Neural progenitor cell (in vitro differentiated cells): Measurements from ENCODE around the gene DPF3. TPM values are rescaled to one million over a fixed set of nuclear protein-coding genes. Genes with fewer than 3 reads are reported as not detected.

Experiments used
- DNase-seq: peaks from one replicate; pipeline ENCODE4 v3.0.0-alpha.2; 2016; ENCODE audit warnings: low spot score
- H2AFZ ChIP-seq: fragments of 200-600 bp; sonication (generic); replicated peaks from 2 replicates; pipeline ENCODE4 v1.6.1; 2016; ENCODE audit warnings: antibody characterized with exemption
- H3F3A ChIP-seq: fragments of 200-600 bp; sonication (generic); 2 replicates; pipeline ENCODE4 v1.6.1; 2016; ENCODE audit warnings: antibody characterized with exemption, low read depth
- H3K27ac ChIP-seq: fragments of 200-600 bp; sonication (generic); 2 replicates; pipeline ENCODE4 v1.5.1; 2016; ENCODE audit warnings: mild to moderate bottlenecking
- H3K27me3 ChIP-seq: fragments of 200-600 bp; sonication (generic); 2 replicates; pipeline ENCODE4 v1.6.1; 2016; ENCODE audit warnings: mild to moderate bottlenecking, moderate library complexity
- H3K36me3 ChIP-seq: fragments of 200-600 bp; sonication (generic); 2 replicates; pipeline ENCODE4 v1.5.1; 2016
- H3K4me1 ChIP-seq: fragments of 200-600 bp; sonication (generic); 2 replicates; pipeline ENCODE4 v1.6.1; 2016; ENCODE audit warnings: mixed run types
- H3K4me2 ChIP-seq: fragments of 200-600 bp; sonication (generic); 2 replicates; pipeline ENCODE4 v1.6.1; 2016
- H3K4me3 ChIP-seq: fragments of 200-600 bp; sonication (generic); 2 replicates; pipeline ENCODE4 v1.5.1; 2016
- H3K79me2 ChIP-seq: fragments of 200-600 bp; sonication (generic); 2 replicates; pipeline ENCODE4 v1.6.1; 2016; ENCODE audit warnings: low read depth
- H3K9ac ChIP-seq: fragments of 200-600 bp; sonication (generic); 2 replicates; pipeline ENCODE4 v1.6.1; 2016
- H3K9me3 ChIP-seq: fragments of 200-600 bp; sonication (generic); 2 replicates; pipeline ENCODE4 v1.5.1; 2016; ENCODE audit warnings: low read depth
- H4K20me1 ChIP-seq: fragments of 200-600 bp; sonication (generic); 2 replicates; pipeline ENCODE4 v1.6.1; 2016; ENCODE audit warnings: low read depth
- H3K27ac Mint-ChIP-seq: 3 replicates; pipeline ENCODE4 v1.8.0; 2021; ENCODE audit warnings: mixed read lengths
- H3K27me3 Mint-ChIP-seq: 2 replicates; pipeline ENCODE4 v1.8.0; 2022; ENCODE audit warnings: low read depth, mild to moderate bottlenecking, inconsistent platforms, moderate library complexity, mixed read lengths; ENCODE audit not compliant: insufficient read depth
- H3K36me3 Mint-ChIP-seq: 3 replicates; pipeline ENCODE4 v1.8.0; 2021; ENCODE audit warnings: mixed read lengths
- H3K4me1 Mint-ChIP-seq: 3 replicates; pipeline ENCODE4 v1.8.0; 2021; ENCODE audit warnings: mixed read lengths
- H3K4me3 Mint-ChIP-seq: 3 replicates; pipeline ENCODE4 v1.8.0; 2021; ENCODE audit warnings: mild to moderate bottlenecking, moderate library complexity, mixed read lengths
- H3K9me3 Mint-ChIP-seq: 3 replicates; pipeline ENCODE4 v1.8.0; 2020; ENCODE audit warnings: mixed read lengths
- CTCF ChIP-seq: fragments of 200-600 bp; sonication (generic); IDR thresholded peaks from 2 replicates; pipeline ENCODE4 v1.5.1; 2017; ENCODE audit warnings: antibody characterized with exemption, mild to moderate bottlenecking
- EZH2 ChIP-seq: fragments of 200-600 bp; sonication (generic); IDR thresholded peaks from 2 replicates; pipeline ENCODE4 v1.6.1; 2017; ENCODE audit warnings: antibody characterized with exemption, mild to moderate bottlenecking, moderate library complexity
- EZH2phosphoT487 ChIP-seq: fragments of 200-600 bp; sonication (generic); IDR thresholded peaks from 2 replicates; pipeline ENCODE4 v1.6.1; 2017; ENCODE audit warnings: antibody characterized with exemption
- total RNA-seq: library from RNA; depleted of rRNA; stranded (reverse); fragments of >200 nt; gene quantifications from 2 replicates; pipeline ENCODE4 v1.2.3, GENCODE V29; 2015; ENCODE audit warnings: low replicate concordance

Gene DPF3
- total RNA-seq, 1 donor from 2014 or later = not detected

- Histone ChIP-seq H3F3A (peaks cover 4% of the 10 kb centered on the region), H3K4me1 (peaks cover 19% of the 10 kb centered on the region), H4K20me1 (no peaks in the 10 kb centered on the region), H3K36me3 (no peaks in the 10 kb centered on the region), H2AFZ (no peak overlapping the region), H3K9ac (no peak overlapping the region), H3K79me2 (no peaks in the 10 kb centered on the region), H3K4me3 (no peak overlapping the region), H3K27me3 (no peaks in the 10 kb centered on the region), H3K9me3 (no peaks in the 10 kb centered on the region), H3K27ac (no peak overlapping the region), H3K4me2 (no peak overlapping the region)
- TF ChIP-seq CTCF (no peak), EZH2phosphoT487 (no peak)
- no peak for DNase-seq
- Mint-ChIP-seq H3K36me3 (peaks cover 3% of the 10 kb centered on the region), H3K9me3 (peaks cover 5% of the 10 kb centered on the region), H3K27ac (no peak overlapping the region), H3K27me3 (no peaks in the 10 kb centered on the region), H3K4me3 (no peak overlapping the region), H3K4me1 (peaks cover 29% of the 10 kb centered on the region)
Observed at GRCh38 chr14:72686832-72687231, 207.1 kb downstream of the DPF3 start.

- no peak overlapping the region for H3K4me3 ChIP-seq
- H3F3A ChIP-seq = peaks cover 4% of the 10 kb centered on the region
- no peak for TF ChIP-seq EZH2
- no peak for TF ChIP-seq EZH2phosphoT487
- TF ChIP-seq CTCF = no peak
- H3K27me3 Mint-ChIP-seq = no peaks in the 10 kb centered on the region
- H4K20me1 ChIP-seq = no peaks in the 10 kb centered on the region
- H3K27ac Mint-ChIP-seq = no peak overlapping the region
- peaks cover 22% of the 10 kb centered on the region for H3K4me1 ChIP-seq
- H3K9ac ChIP-seq = no peak overlapping the region
- H3K36me3 ChIP-seq = no peaks in the 10 kb centered on the region
- H3K4me2 ChIP-seq = no peak overlapping the region
- peaks cover 3% of the 10 kb centered on the region for H3K36me3 Mint-ChIP-seq
- no peak overlapping the region for H2AFZ ChIP-seq
- H3K27me3 ChIP-seq = no peaks in the 10 kb centered on the region
- no peak overlapping the region for H3K4me3 Mint-ChIP-seq
- no peaks in the 10 kb centered on the region for H3K9me3 ChIP-seq
- no peaks in the 10 kb centered on the region for H3K79me2 ChIP-seq
- H3K9me3 Mint-ChIP-seq = peaks cover 5% of the 10 kb centered on the region
- no peak for DNase-seq
- peaks cover 33% of the 10 kb centered on the region for H3K4me1 Mint-ChIP-seq
- no peak overlapping the region for H3K27ac ChIP-seq
Observed at GRCh38 chr14:72686101-72686500, 207.8 kb downstream of the DPF3 start.

- Histone ChIP-seq H4K20me1 (no peaks in the 10 kb centered on the region), H3K9ac (no peak overlapping the region), H3K36me3 (no peaks in the 10 kb centered on the region), H3K79me2 (no peaks in the 10 kb centered on the region), H3K4me3 (no peak overlapping the region), H3F3A (peaks cover 4% of the 10 kb centered on the region), H3K4me1 (peaks cover 28% of the 10 kb centered on the region), H3K27ac (no peak overlapping the region), H3K4me2 (no peak overlapping the region), H3K27me3 (no peaks in the 10 kb centered on the region), H2AFZ (no peak overlapping the region), H3K9me3 (no peaks in the 10 kb centered on the region)
- Mint-ChIP-seq H3K27ac (no peak overlapping the region), H3K4me3 (no peak overlapping the region), H3K9me3 (peaks cover 5% of the 10 kb centered on the region), H3K4me1 (peaks cover 37% of the 10 kb centered on the region), H3K27me3 (no peaks in the 10 kb centered on the region), H3K36me3 (peaks cover 3% of the 10 kb centered on the region)
- DNase-seq = no peak
- TF ChIP-seq CTCF = no peak
Observed at GRCh38 chr14:72685456-72685855, 208.4 kb downstream of the DPF3 start.

- peaks cover 39% of the 10 kb centered on the region for H3K4me1 Mint-ChIP-seq
- H3K9me3 Mint-ChIP-seq = peaks cover 5% of the 10 kb centered on the region
- H3K36me3 Mint-ChIP-seq = peaks cover 3% of the 10 kb centered on the region
- no peak for DNase-seq
- Histone ChIP-seq H3K79me2 (no peaks in the 10 kb centered on the region), H3K4me2 (no peak overlapping the region), H3F3A (no peaks in the 10 kb centered on the region), H3K9ac (no peak overlapping the region), H3K4me3 (no peak overlapping the region), H2AFZ (no peak overlapping the region), H3K36me3 (no peaks in the 10 kb centered on the region), H3K9me3 (no peaks in the 10 kb centered on the region), H4K20me1 (no peaks in the 10 kb centered on the region), H3K27ac (no peak overlapping the region), H3K27me3 (no peaks in the 10 kb centered on the region), H3K4me1 (peaks cover 31% of the 10 kb centered on the region)
- H3K4me3 Mint-ChIP-seq = no peak overlapping the region
- H3K27me3 Mint-ChIP-seq = no peaks in the 10 kb centered on the region
- TF ChIP-seq EZH2phosphoT487 (no peak), EZH2 (no peak), CTCF (no peak)
- no peak overlapping the region for H3K27ac Mint-ChIP-seq
Observed at GRCh38 chr14:72683787-72684186, 210.1 kb downstream of the DPF3 start.
